NK-92 (cell line): ENCODE results near the gene ZNF423.
"Not testable (repeated sequence)": the region's sequence is repeated elsewhere in the genome, so short reads cannot be mapped to it uniquely, and the experiment has no call there.

Source experiments
- DNase-seq: peaks from one replicate; lab custom pipeline; 2025; ENCODE audit not compliant: unreplicated experiment; lab: John Stamatoyannopoulos, UW

Gene ZNF423

GRCh38 chr16:49698931-49699840 is 156.7 kb downstream of the ZNF423 start:
- DNase-seq = no peak

- no peak for DNase-seq
Observed at GRCh38 chr16:49698453-49698815, 157.5 kb downstream of the ZNF423 start.

GRCh38 chr16:49697631-49698452 is 158.1 kb downstream of the ZNF423 start:
- DNase-seq = no peak

GRCh38 chr16:49696414-49697101 is 159.4 kb downstream of the ZNF423 start:
- no peak for DNase-seq

GRCh38 chr16:49695782-49696413 is 160.0 kb downstream of the ZNF423 start:
- DNase-seq = no peak

- DNase-seq = no peak
Observed at GRCh38 chr16:49693445-49693844, 162.5 kb downstream of the ZNF423 start.

- DNase-seq = no peak
Observed at GRCh38 chr16:49690778-49691177, 165.1 kb downstream of the ZNF423 start.

- DNase-seq = no peak
Observed at GRCh38 chr16:49688036-49688697, 167.7 kb downstream of the ZNF423 start.

- no peak for DNase-seq
Observed at GRCh38 chr16:49687476-49688002, 168.4 kb downstream of the ZNF423 start.

GRCh38 chr16:49684696-49685095 is 171.2 kb downstream of the ZNF423 start:
- DNase-seq = no peak

- DNase-seq = no peak
Observed at GRCh38 chr16:49682577-49683165, 173.2 kb downstream of the ZNF423 start.

GRCh38 chr16:49681217-49681883 is 174.6 kb downstream of the ZNF423 start:
- DNase-seq = no peak

- DNase-seq = no peak
Observed at GRCh38 chr16:49679095-49679494, 176.8 kb downstream of the ZNF423 start.

- DNase-seq = not testable (repeated sequence)
Observed at GRCh38 chr16:49677661-49678060, 178.3 kb downstream of the ZNF423 start.

- no peak for DNase-seq
Observed at GRCh38 chr16:49675413-49675812, 180.5 kb downstream of the ZNF423 start.

GRCh38 chr16:49674990-49675389 is 180.9 kb downstream of the ZNF423 start:
- no peak for DNase-seq

- DNase-seq = no peak
Observed at GRCh38 chr16:49674351-49674851, 181.5 kb downstream of the ZNF423 start.

- no peak for DNase-seq
Observed at GRCh38 chr16:49673442-49673841, 182.5 kb downstream of the ZNF423 start.

- DNase-seq = no peak
Observed at GRCh38 chr16:49672753-49673152, 183.2 kb downstream of the ZNF423 start.
